ENCODE measurements around the gene FAM193B.

Gene FAM193B

DNA sequence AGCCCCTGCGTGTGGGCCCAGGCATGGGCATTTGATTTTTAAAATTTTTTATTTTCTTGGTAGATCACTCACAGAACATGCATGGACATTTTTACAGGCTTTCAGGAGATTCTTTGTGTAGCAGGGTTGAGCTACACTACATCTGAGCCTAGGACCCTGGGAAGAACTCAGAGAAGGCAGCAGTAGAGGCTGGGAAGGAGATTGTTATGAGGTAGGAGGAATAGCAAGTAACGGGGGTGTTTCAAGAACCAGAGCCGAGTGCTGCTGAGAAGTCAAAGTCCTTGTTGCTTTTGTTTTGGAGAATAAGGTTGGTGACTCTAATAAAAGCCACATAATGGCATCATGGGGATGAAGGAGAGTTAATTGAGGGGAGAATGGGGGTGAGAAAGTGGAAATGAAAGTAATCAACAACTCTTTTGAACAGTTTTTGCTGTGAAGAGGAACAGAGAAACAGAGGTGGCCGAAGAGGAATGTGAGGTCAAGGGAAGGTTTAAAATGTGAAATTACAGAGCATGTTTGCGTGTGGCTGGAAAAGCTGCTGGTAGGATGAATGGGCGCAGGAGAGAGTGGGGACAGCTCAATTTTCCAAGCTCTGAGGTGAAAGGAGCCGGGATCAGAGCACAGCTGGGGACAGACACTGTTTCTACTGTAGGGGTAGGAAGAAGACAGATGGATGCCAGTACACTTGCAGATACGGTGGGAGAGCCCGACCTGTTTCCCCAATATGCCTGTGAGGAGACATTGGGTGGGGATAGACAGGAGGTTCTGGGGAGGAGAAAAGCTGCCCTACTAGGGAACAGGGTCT lies 52.3 kb downstream of the FAM193B start:
- H2BK120ac ChIP-seq (ENCODE audit: insufficient read depth, low read length, poor library complexity) = no peak overlapping the region
- H3K9me3 ChIP-seq (ENCODE audit: insufficient read depth, low read depth, low read length) = no peaks in the 10 kb centered on the region
- no peak overlapping the region for H3K4me2 ChIP-seq (ENCODE audit: low read length)
- H2AFZ ChIP-seq (ENCODE audit: insufficient read depth, low read length, poor library complexity) = no peak overlapping the region
- H3K79me1 ChIP-seq (ENCODE audit: low read length) = peaks cover 9% of the 10 kb centered on the region
- no peaks in the 10 kb centered on the region for H3K27me3 ChIP-seq (ENCODE audit: insufficient read depth, low read length)
- H3K4me1 ChIP-seq (ENCODE audit: control insufficient read depth in 1 of 2, insufficient read depth in 2 of 2, low read length in 2 of 2) = peaks cover 8 to 10% of the 10 kb centered on the region in 2 experiments
- no peak for DNase-seq
- H2BK12ac ChIP-seq (ENCODE audit: low read length) = no peak overlapping the region
- H3K79me2 ChIP-seq (ENCODE audit: control insufficient read depth, insufficient read depth, low read length, poor library complexity) = peaks cover 5% of the 10 kb centered on the region
- no peak overlapping the region for H3K9ac ChIP-seq (ENCODE audit: low read length)
- WGBS (ENCODE audit: extremely low coverage, insufficient coverage, insufficient read length) = no CpG with 5 or more reads among the region's 9 CpGs
- H3K18ac ChIP-seq (ENCODE audit: low read length) = no peak overlapping the region
- no peak overlapping the region for H3K23ac ChIP-seq (ENCODE audit: low read length)
- H3K27ac ChIP-seq (ENCODE audit: low read depth, low read length) = no peak overlapping the region
- H3K4me3 ChIP-seq (ENCODE audit: low read depth, low read length) = no peak overlapping the region
- H3K4ac ChIP-seq (ENCODE audit: low read depth, low read length) = no peak overlapping the region
- H3K14ac ChIP-seq (ENCODE audit: low read length) = no peak overlapping the region
- H3K36me3 ChIP-seq (ENCODE audit: control insufficient read depth in 1 of 2, insufficient read depth in 2 of 2, low read length in 2 of 2) = peaks cover 11 to 12% of the 10 kb centered on the region in 2 experiments
- H2BK5ac ChIP-seq (ENCODE audit: low read depth, low read length, poor library complexity) = no peak overlapping the region
- H2AK5ac ChIP-seq (ENCODE audit: low read length) = no peak overlapping the region
- no peak overlapping the region for H4K12ac ChIP-seq (ENCODE audit: low read depth, low read length)
- no peak overlapping the region for H4K91ac ChIP-seq (ENCODE audit: low read depth, low read length)
- H4K8ac ChIP-seq (ENCODE audit: low read depth, low read length) = no peak overlapping the region

DNA sequence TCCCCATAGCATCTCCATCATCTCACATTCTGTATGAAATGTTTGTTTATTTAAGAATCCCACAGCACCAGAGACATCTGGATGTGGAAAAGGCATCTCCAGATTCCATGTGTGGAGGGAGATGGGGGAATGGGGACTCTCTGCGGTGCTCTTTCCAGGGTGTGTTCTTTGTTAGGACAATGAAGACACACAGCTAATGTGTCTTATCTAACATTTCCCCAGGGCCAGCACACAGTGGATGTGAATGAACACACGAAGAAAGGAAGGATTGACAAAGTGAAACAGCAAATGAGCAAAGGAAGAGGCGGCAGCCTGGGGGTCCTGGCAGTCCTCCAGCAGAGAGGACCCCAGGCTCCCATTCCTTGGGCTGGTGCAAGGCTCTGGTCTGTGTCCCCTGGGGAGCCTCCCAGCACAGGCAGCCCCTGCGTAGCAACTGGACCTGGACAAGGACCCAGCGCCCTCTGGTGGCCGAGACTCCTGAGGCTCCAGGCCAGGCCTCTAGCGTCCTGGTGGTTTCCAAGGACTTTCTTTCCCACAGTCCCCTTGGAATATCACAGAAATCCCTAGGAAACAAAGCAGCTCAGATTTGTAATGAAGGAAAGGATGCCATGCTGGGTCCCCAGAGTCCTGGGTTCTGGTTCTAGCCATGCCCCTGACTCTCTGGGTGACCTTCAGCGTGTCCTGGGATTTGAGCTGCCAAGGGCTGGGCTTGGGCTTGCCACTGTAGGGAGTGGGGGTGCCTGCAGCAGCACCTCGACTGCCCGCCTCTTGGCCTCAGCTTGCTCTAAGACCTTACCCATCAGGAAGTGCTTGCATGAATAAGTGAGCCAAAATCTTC lies 53.5 kb downstream of the FAM193B start:
- no CpG with 5 or more reads among the region's 10 CpGs for WGBS (ENCODE audit: extremely low coverage, insufficient coverage, insufficient read length)
- Histone ChIP-seq H3K4ac (ENCODE audit: low read depth, low read length) (no peak overlapping the region), H3K14ac (ENCODE audit: low read length) (no peak overlapping the region), H3K23ac (ENCODE audit: low read length) (no peak overlapping the region), H4K8ac (ENCODE audit: low read depth, low read length) (no peak overlapping the region), H2BK120ac (ENCODE audit: insufficient read depth, low read length, poor library complexity) (no peak overlapping the region), H3K27ac (ENCODE audit: low read depth, low read length) (no peak overlapping the region), H3K4me1 (ENCODE audit: control insufficient read depth in 1 of 2, insufficient read depth in 2 of 2, low read length in 2 of 2) (peaks cover 12 to 16% of the 10 kb centered on the region in 2 experiments), H4K12ac (ENCODE audit: low read depth, low read length) (no peak overlapping the region), H4K91ac (ENCODE audit: low read depth, low read length) (no peak overlapping the region), H3K4me3 (ENCODE audit: low read depth, low read length) (no peak overlapping the region), H2AFZ (ENCODE audit: insufficient read depth, low read length, poor library complexity) (no peak overlapping the region), H3K36me3 (ENCODE audit: control insufficient read depth in 1 of 2, insufficient read depth in 2 of 2, low read length in 2 of 2) (peaks cover 13 to 16% of the 10 kb centered on the region in 2 experiments), H3K9me3 (ENCODE audit: insufficient read depth, low read depth, low read length) (no peaks in the 10 kb centered on the region), H2BK12ac (ENCODE audit: low read length) (no peak overlapping the region), H3K18ac (ENCODE audit: low read length) (no peak overlapping the region), H3K27me3 (ENCODE audit: insufficient read depth, low read length) (no peaks in the 10 kb centered on the region), H3K79me2 (ENCODE audit: control insufficient read depth, insufficient read depth, low read length, poor library complexity) (peaks cover 13% of the 10 kb centered on the region), H3K9ac (ENCODE audit: low read length) (no peak overlapping the region), H3K79me1 (ENCODE audit: low read length) (peaks cover 19% of the 10 kb centered on the region), H3K4me2 (ENCODE audit: low read length) (no peak overlapping the region), H2AK5ac (ENCODE audit: low read length) (no peak overlapping the region), H2BK5ac (ENCODE audit: low read depth, low read length, poor library complexity) (no peak overlapping the region)
- DNase-seq = peak; percentile 82 to 93

DNA sequence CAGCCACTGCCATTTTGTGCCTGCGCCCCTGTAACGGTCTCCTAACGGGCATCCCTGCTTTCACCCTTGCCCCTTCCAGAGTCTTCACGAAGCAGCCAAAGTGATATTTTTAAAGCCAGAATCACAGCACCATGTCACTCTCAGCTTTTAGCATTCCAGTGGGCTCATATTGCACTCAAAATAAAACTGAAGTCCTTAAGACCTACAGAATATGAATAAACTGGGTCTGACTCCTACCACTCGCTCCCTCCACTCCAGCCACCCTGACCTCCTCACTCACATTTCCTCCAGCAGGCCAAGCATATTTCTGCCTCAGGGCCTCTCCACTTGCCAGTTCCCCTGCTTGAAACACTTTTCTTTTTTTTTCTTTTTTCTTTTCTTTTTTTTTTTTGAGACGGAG lies 54.5 kb downstream of the FAM193B start:
- H3K18ac ChIP-seq (ENCODE audit: low read length) = no peak overlapping the region
- no peak overlapping the region for H4K8ac ChIP-seq (ENCODE audit: low read depth, low read length)
- peaks cover 20 to 24% of the 10 kb centered on the region in 2 experiments for H3K36me3 ChIP-seq (ENCODE audit: control insufficient read depth in 1 of 2, insufficient read depth in 2 of 2, low read length in 2 of 2)
- H3K79me1 ChIP-seq (ENCODE audit: low read length) = peaks cover 29% of the 10 kb centered on the region
- H3K4me1 ChIP-seq (ENCODE audit: control insufficient read depth in 1 of 2, insufficient read depth in 2 of 2, low read length in 2 of 2) = peaks cover 22 to 27% of the 10 kb centered on the region in 2 experiments
- no peak overlapping the region for H3K4me2 ChIP-seq (ENCODE audit: low read length)
- no peak overlapping the region for H3K4ac ChIP-seq (ENCODE audit: low read depth, low read length)
- H3K9me3 ChIP-seq (ENCODE audit: insufficient read depth, low read depth, low read length) = no peaks in the 10 kb centered on the region
- no peak for DNase-seq
- H2BK120ac ChIP-seq (ENCODE audit: insufficient read depth, low read length, poor library complexity) = no peak overlapping the region
- peaks cover 18% of the 10 kb centered on the region for H3K79me2 ChIP-seq (ENCODE audit: control insufficient read depth, insufficient read depth, low read length, poor library complexity)
- H2AFZ ChIP-seq (ENCODE audit: insufficient read depth, low read length, poor library complexity) = no peak overlapping the region
- no CpG with 5 or more reads among the region's 6 CpGs for WGBS (ENCODE audit: extremely low coverage, insufficient coverage, insufficient read length)
- H3K23ac ChIP-seq (ENCODE audit: low read length) = no peak overlapping the region
- H2BK5ac ChIP-seq (ENCODE audit: low read depth, low read length, poor library complexity) = no peak overlapping the region
- no peak overlapping the region for H4K12ac ChIP-seq (ENCODE audit: low read depth, low read length)
- no peak overlapping the region for H3K9ac ChIP-seq (ENCODE audit: low read length)
- no peak overlapping the region for H3K14ac ChIP-seq (ENCODE audit: low read length)
- H3K4me3 ChIP-seq (ENCODE audit: low read depth, low read length) = no peak overlapping the region
- H4K91ac ChIP-seq (ENCODE audit: low read depth, low read length) = no peak overlapping the region
- no peak overlapping the region for H3K27ac ChIP-seq (ENCODE audit: low read depth, low read length)
- no peak overlapping the region for H2AK5ac ChIP-seq (ENCODE audit: low read length)
- H3K27me3 ChIP-seq (ENCODE audit: insufficient read depth, low read length) = no peaks in the 10 kb centered on the region
- no peak overlapping the region for H2BK12ac ChIP-seq (ENCODE audit: low read length)

DNA sequence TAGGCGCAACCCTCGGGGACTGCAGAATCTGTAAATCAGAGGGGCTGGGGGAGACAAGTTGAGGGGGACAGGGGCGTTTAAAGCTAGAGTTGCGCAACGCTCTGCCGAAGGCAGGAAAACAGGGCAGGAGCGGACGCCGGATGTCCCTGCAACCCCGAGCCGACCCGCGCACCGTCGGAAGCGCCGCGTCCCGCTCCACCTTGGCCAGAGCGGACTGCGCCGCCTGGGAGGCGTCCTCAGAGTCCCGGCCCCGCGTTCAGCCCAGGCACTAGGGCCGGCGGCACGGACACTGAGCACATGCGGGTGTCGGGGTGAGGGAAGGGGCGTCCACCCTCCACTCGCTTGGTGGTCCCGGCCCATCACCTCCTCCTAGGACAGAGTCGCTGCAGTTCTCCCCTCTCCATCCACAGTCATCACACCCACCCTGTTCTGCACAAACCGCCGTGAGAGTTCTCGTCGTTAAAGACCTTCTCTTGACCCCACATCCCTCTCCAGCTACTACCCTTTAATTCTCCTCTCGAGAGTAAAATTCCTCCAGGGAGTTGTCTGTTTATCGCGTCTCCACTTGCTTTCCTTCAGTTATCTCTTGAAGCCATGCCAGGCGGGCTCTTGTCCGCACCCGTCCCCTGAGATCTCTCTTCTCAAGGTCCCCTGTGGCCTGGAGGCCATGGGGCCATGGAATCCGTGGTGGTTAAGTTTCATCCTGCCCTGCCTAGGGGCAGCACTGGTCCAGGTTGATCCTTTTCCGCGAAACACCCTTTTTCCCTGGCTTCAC lies 56.2 kb downstream of the FAM193B start:
- no peak overlapping the region for H3K23ac ChIP-seq (ENCODE audit: low read length)
- peak overlapping the region; percentile 4 for H2BK120ac ChIP-seq (ENCODE audit: insufficient read depth, low read length, poor library complexity)
- H2BK12ac ChIP-seq (ENCODE audit: low read length) = peak overlapping the region; percentile 30
- peak overlapping the region; percentile 66 for H2AFZ ChIP-seq (ENCODE audit: insufficient read depth, low read length, poor library complexity)
- H3K4me1 ChIP-seq (ENCODE audit: control insufficient read depth in 1 of 2, insufficient read depth in 2 of 2, low read length in 2 of 2) = peaks cover 35 to 43% of the 10 kb centered on the region in 2 experiments
- H3K4ac ChIP-seq (ENCODE audit: low read depth, low read length) = peak overlapping the region; percentile 17
- WGBS (ENCODE audit: extremely low coverage, insufficient coverage, insufficient read length) = no CpG with 5 or more reads among the region's 48 CpGs
- peaks cover 23 to 24% of the 10 kb centered on the region in 2 experiments for H3K36me3 ChIP-seq (ENCODE audit: control insufficient read depth in 1 of 2, insufficient read depth in 2 of 2, low read length in 2 of 2)
- H3K18ac ChIP-seq (ENCODE audit: low read length) = peak overlapping the region; percentile 67
- peak in 1 of 2 donors; percentile 40 for DNase-seq
- peak overlapping the region; percentile 53 for H4K91ac ChIP-seq (ENCODE audit: low read depth, low read length)
- H3K4me3 ChIP-seq (ENCODE audit: low read depth, low read length) = peak overlapping the region; percentile 65
- peak overlapping the region; percentile 68 for H3K27ac ChIP-seq (ENCODE audit: low read depth, low read length)
- peak overlapping the region; percentile 79 for H3K4me2 ChIP-seq (ENCODE audit: low read length)
- H3K27me3 ChIP-seq (ENCODE audit: insufficient read depth, low read length) = no peaks in the 10 kb centered on the region
- peaks cover 43% of the 10 kb centered on the region for H3K79me1 ChIP-seq (ENCODE audit: low read length)
- no peak overlapping the region for H2BK5ac ChIP-seq (ENCODE audit: low read depth, low read length, poor library complexity)
- H2AK5ac ChIP-seq (ENCODE audit: low read length) = peak overlapping the region; percentile 51
- no peaks in the 10 kb centered on the region for H3K9me3 ChIP-seq (ENCODE audit: insufficient read depth, low read depth, low read length)
- H4K8ac ChIP-seq (ENCODE audit: low read depth, low read length) = peak overlapping the region; percentile 18
- peaks cover 21% of the 10 kb centered on the region for H3K79me2 ChIP-seq (ENCODE audit: control insufficient read depth, insufficient read depth, low read length, poor library complexity)
- H4K12ac ChIP-seq (ENCODE audit: low read depth, low read length) = peak overlapping the region; percentile 24
- H3K9ac ChIP-seq (ENCODE audit: low read length) = no peak overlapping the region
- H3K14ac ChIP-seq (ENCODE audit: low read length) = peak overlapping the region; percentile 60
